Left lung (tissue), 10 donors: Measurements from ENCODE around the gene NOL9. TPM values are rescaled to one million over a fixed set of nuclear protein-coding genes. Genes with fewer than 3 reads are reported as not detected.
A peak's percentile ranks its signal among the peaks of the same experiment; 100 is the strongest.

Experiments used
- ATAC-seq: fragments of 200-7000 bp; cut with Tn5 transposase; one replicate; pipeline ENCODE4 v1.9.1; 2020; ENCODE audit warnings: moderate library complexity
- DNase-seq, 4 donors: peaks; one replicate each; pipeline ENCODE4 v3.0.0-alpha.2; 2013 to 2020
- H3K27ac ChIP-seq, 2 donors: fragments of 200-600 bp; sonication (generic) in 1 of 2; one replicate each; pipeline versions ENCODE4 v1.5.0 to v1.8.0; 2020 to 2021
- H3K27me3 ChIP-seq, 2 donors: fragments of 200-600 bp; sonication (generic) in 1 of 2; one replicate each; pipeline versions ENCODE4 v1.5.0 to v1.8.0; 2020 to 2021
- H3K36me3 ChIP-seq, 2 donors: fragments of 200-600 bp; sonication (generic) in 1 of 2; one replicate each; pipeline versions ENCODE4 v1.5.0 to v1.8.0; 2020 to 2021
- H3K4me1 ChIP-seq, 2 donors: fragments of 200-600 bp; one replicate each; pipeline ENCODE4 v1.8.0; 2021
- H3K4me3 ChIP-seq, 2 donors: fragments of 200-600 bp; sonication (generic) in 1 of 2; one replicate each; pipeline versions ENCODE4 v1.5.0 to v1.8.0; 2020 to 2021; ENCODE audit warnings: mild to moderate bottlenecking in 1 of 2
- H3K9me3 ChIP-seq, 2 donors: fragments of 200-600 bp; sonication (generic) in 1 of 2; one replicate each; pipeline versions ENCODE4 v1.5.0 to v1.8.0; 2020 to 2021
- CTCF ChIP-seq, 2 donors: fragments of 200-600 bp; sonication (generic) in 1 of 2; IDR thresholded peaks; one replicate each; pipeline versions ENCODE4 v1.5.0 to v1.8.0; 2021; ENCODE audit warnings: antibody characterized with exemption in 2 of 2
- intact Hi-C, 2 donors: fragments of 100-400 bp; cut with DNase I; formaldehyde crosslinking; loops; one replicate each; pipeline versions ENCODE4 v1.11.2 to v1.14.2; 2022
- polyA plus RNA-seq, 6 donors: library from polyadenylated mRNA; unstranded; fragments of 120-200 nt; gene quantifications; one replicate each; pipeline ENCODE4 v1.2.1, GENCODE V29; 2013; ENCODE audit not compliant: insufficient read length in 6 of 6
- total RNA-seq, 2 donors: library from RNA; stranded (reverse); fragmentation: NEBNext Ultra II Directional; extraction: Animal tissue kit (Norgen Biotek cat#: 25700); gene quantifications; one replicate each; pipeline ENCODE4 v1.2.1, GENCODE V29; 2021
- donor health status: DM: no; HTN: yes; CAD: no.
- donor health status: DM: no; HTN: no; CAD: no.

NOL9 gene
- total and polyA plus RNA-seq, 8 donors = 19.1 to 30.8 (median 24.8) TPM

- Histone ChIP-seq H3K27me3 (peaks cover 0 to 53% of the 10 kb centered on the region in 2 donors), H3K27ac (peak overlapping the region; percentile 39 to 57), H3K36me3 (no peaks in the 10 kb centered on the region), H3K4me3 (peak overlapping the region; percentile 50), H3K4me1 (peaks cover 11 to 30% of the 10 kb centered on the region in 2 donors), H3K9me3 (no peaks in the 10 kb centered on the region)
- peak; percentile 88 for ATAC-seq
- peak in 1 of 2 donors; percentile 31 for TF ChIP-seq CTCF (IDR thresholded peaks at IDR 0.05)
- intact Hi-C loops = no loop called here
- peak; percentile 38 to 89 (median 62) for DNase-seq
Observed at GRCh38 chr1:6490181-6491080, 63.9 kb downstream of the NOL9 start.

- peaks cover 11 to 30% of the 10 kb centered on the region in 2 donors for H3K4me1 ChIP-seq
- peaks cover 4 to 55% of the 10 kb centered on the region in 2 donors for H3K27me3 ChIP-seq
- ATAC-seq (peak; percentile 83), DNase-seq (peak; percentile 47 to 93 (median 76))
- H3K9me3 ChIP-seq = no peaks in the 10 kb centered on the region
- H3K36me3 ChIP-seq = no peaks in the 10 kb centered on the region
- H3K27ac ChIP-seq = no peak overlapping the region
- intact Hi-C loops = loop anchor here in 1 of 2 donors (10.0 kb wide), 1 partner anchor 145 kb away; no protein-coding TSS in a partner anchor
- TF ChIP-seq CTCF (IDR thresholded peaks at IDR 0.05) = peak; percentile 93
- peak overlapping the region; percentile 50 for H3K4me3 ChIP-seq
Observed at GRCh38 chr1:6489799-6490180, 64.5 kb downstream of the NOL9 start.

- no peak for ATAC-seq
- TF ChIP-seq CTCF (IDR thresholded peaks at IDR 0.05) = no peak
- DNase-seq = no peak
- Histone ChIP-seq H3K9me3 (no peaks in the 10 kb centered on the region), H3K4me3 (no peak overlapping the region), H3K36me3 (no peaks in the 10 kb centered on the region), H3K27ac (no peak overlapping the region), H3K27me3 (peaks cover 4 to 59% of the 10 kb centered on the region in 2 donors), H3K4me1 (peaks cover 11 to 30% of the 10 kb centered on the region in 2 donors)
- intact Hi-C loops = loop anchor here in 1 of 2 donors (10.0 kb wide), 1 partner anchor 145 kb away; no protein-coding TSS in a partner anchor
Observed at GRCh38 chr1:6489383-6489765, 64.9 kb downstream of the NOL9 start.

GRCh38 chr1:6488602-6489382, 65.5 kb downstream of the NOL9 start:
- H3K4me3 ChIP-seq = no peak overlapping the region
- no peak for TF ChIP-seq CTCF (IDR thresholded peaks at IDR 0.05)
- peaks cover 11 to 30% of the 10 kb centered on the region in 2 donors for H3K4me1 ChIP-seq
- no peak overlapping the region for H3K27ac ChIP-seq
- no peak for ATAC-seq
- DNase-seq = no peak
- H3K9me3 ChIP-seq = no peaks in the 10 kb centered on the region
- no peaks in the 10 kb centered on the region for H3K36me3 ChIP-seq
- peaks cover 4 to 65% of the 10 kb centered on the region in 2 donors for H3K27me3 ChIP-seq
- intact Hi-C loops = loop anchor here in 1 of 2 donors (10.0 kb wide), 1 partner anchor 146 kb away; no protein-coding TSS in a partner anchor
